Activated naive CD8-positive, alpha-beta T cell treated with anti-CD3 and anti-CD28 coated beads, Interleukin-2, amount 50 U/mL, for 16 hours (primary cell): Measurements from ENCODE around the gene GPRC6A.

Source experiments
- DNase-seq: peaks from one replicate; pipeline ENCODE4 v3.0.0-alpha.2; 2020; ENCODE audit warnings: low read depth, low spot score

Gene GPRC6A

DNA sequence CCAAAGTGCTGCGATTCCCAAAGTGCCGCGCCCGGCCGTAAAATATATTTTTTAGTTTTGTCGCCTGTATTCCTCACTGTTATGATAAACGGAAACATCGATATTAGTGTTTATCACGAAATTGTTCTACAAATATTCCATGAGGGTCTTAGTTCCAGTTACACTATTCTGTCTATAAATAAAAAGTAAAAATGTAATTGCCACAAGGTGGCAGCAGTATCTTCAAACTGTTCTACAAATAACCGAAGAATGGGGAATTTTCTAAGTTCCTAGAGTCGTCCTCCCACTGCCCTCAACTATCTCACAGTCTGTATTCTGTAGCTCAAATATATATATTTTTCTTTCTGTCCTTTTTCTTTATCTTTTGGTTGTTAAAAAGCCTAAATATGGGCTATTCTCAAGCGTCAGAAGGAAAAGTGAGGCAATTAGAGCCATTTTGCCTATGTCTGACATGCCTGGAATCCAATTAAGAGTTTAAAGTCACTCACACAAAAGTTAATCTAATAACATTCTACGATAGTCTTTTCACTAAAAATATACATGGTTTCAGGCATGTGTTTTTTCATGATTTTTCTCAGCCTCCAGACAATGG, 49.2 kb downstream of the GPRC6A start:
- no peak for DNase-seq

GRCh38 chr6:116773886-116774285, 55.0 kb downstream of the GPRC6A start:
- no peak for DNase-seq

- no peak for DNase-seq
Observed at GRCh38 chr6:116772450-116772849, 56.4 kb downstream of the GPRC6A start.

DNA sequence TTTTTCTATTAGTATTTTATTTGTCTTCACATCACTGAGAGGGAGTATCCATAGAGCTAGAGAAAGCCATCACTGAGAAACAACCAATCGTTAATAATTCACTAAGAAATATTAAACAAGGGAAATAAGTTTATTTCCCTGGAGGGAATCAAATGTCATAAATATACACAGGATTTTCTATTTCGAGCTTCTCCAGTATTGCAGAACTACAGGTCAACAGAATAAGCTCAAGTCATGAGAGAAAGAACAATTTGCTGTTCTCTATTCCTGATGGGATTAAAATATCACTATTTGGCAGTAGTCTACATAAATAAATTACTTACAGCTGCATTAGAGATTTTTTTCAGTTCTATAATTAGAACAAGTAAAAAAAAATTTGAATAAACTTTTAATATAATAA, 61.2 kb downstream of the GPRC6A start:
- no peak for DNase-seq

DNA sequence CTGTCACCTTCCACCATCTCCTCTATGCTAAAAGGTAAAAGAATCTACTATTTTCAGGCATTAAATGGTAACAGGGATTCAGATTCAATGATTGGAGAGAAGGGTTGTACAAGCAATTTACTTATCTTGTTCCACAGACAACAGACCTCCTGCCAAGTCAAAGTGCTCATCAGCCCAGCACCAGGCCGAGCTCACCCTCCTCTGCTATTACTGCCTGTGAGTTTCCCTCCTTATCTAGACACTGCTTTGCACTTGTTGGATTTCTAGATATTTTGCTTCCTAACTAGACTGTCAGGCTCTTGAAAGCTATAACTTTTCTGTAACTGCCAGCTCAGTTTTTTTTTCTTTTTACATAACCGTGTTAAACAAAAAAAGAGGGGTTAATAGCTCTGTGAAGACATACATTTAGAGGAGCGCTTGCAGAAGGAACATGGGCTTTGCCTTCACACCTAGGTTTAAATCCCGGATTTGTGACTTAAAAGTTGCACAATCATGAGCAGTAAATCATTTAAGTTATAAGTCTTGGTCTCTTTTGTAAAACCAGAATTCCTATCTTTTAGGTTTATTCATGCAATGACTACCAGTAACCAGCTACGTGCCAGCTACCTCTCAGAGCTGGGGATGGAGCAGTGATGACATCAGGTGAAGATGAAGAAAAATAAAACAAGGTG, 62.2 kb downstream of the GPRC6A start:
- no peak for DNase-seq

DNA sequence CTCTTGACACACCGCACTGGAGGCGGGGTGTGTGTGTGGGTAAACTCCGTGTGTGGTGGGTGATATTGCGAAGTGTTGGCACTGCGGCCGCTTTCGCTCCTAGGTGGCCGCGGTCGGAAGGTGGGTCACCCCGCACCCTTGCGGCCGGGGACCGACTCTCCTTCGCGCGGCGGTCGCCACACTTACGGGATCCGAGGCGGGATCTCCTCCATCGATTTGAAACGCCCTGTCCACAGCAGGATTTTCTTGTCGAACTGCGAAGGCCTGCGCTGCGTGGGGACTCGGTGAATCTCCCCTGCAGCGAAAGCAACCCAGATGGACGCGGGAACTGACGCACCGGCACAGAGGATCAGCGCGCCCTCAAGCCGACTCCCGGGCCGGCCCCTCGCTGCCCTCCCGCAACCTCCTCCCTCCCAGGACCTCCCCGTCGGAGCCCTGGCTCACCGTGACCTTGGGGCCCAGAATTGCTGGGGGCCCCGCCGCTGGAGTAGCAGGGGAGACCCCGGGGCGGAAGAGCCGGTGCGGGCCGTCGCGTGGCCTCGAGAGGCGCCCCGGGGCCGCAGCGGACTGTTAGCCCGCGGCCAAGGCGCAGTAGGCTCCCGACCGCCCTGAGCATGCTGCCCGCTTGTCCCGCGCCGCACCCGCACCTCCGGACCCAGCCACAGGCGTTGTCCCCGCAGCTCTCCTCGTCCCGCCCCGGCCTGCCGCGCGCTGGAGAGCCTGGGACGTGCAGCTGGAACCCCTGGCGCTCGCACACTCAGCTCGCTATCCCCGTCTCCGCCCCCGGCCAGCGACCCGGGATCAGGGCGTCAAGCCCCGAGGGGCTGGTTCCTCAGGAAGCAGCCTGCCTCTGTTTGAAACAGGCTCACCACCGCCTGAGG, 63.7 kb downstream of the GPRC6A start, which contains the start of gene FAM162B:
Gene FAM162B (minus strand): TSS at position 759 of the 881 bp plus-strand sequence. CDS start 143 bp downstream, at position 616.
- no peak for DNase-seq

GRCh38 chr6:116764629-116764960, 64.3 kb downstream of the GPRC6A start:
- no peak for DNase-seq

DNA sequence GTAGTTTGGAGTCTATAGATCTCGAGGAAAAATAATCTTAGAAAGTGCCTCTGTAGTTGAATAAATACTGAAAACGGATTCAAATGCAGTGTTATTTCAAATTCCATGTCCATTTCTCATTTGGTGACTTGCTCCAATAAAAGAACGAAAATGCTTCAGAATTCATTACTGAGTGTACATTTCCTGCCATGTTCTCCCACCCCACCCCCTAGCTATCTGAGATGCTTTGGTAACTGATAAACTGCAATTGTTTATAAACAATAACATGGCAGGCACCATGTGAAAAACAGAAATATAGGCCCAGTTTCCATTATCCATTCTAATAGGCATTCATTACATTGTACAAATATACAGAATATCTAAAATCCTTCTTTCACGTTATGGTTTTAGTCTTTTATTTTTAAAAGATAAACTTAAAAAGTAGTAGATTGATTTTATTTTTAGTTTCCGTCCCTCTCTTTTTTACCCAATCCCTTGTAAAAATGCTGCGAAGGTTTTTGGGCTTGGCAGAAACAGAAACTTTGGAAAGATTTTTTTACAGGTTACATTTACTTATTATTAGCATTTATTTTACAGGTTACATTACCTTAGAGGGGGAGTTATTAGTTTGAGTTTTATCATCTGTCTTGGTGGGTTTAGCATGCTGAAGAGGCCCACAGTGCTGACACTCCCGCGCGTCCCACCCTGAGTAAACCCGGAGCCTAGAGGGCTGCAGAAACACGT, 64.8 kb downstream of the GPRC6A start:
- no peak for DNase-seq

- DNase-seq: no peak
Observed at GRCh38 chr6:116763048-116763447, 65.8 kb downstream of the GPRC6A start.

DNA sequence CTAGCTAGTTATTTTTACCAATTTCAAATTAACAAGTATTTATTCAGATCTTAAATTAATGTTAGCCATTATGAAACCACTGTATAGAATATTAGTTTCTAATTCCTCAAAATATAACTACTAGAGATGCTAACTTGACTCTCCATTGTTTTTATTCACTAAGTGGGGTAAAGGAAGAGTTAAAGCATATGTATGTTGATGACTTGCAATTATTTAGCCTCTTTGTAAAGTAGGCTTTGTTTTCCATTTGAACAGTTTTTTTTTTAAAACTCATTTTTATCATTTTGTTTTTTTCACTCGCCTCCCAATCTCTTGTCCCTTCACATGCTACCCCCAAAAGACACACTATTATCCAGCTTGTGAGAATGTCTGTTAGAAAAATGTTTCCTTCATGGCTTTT, 66.6 kb downstream of the GPRC6A start:
- DNase-seq: no peak

- DNase-seq: no peak
Observed at GRCh38 chr6:116761779-116762178, 67.1 kb downstream of the GPRC6A start.

- DNase-seq: no peak
Observed at GRCh38 chr6:116745176-116745575, 83.7 kb downstream of the GPRC6A start.
